ENCODE measurements around the gene APBA3.

The APBA3 gene

DNA sequence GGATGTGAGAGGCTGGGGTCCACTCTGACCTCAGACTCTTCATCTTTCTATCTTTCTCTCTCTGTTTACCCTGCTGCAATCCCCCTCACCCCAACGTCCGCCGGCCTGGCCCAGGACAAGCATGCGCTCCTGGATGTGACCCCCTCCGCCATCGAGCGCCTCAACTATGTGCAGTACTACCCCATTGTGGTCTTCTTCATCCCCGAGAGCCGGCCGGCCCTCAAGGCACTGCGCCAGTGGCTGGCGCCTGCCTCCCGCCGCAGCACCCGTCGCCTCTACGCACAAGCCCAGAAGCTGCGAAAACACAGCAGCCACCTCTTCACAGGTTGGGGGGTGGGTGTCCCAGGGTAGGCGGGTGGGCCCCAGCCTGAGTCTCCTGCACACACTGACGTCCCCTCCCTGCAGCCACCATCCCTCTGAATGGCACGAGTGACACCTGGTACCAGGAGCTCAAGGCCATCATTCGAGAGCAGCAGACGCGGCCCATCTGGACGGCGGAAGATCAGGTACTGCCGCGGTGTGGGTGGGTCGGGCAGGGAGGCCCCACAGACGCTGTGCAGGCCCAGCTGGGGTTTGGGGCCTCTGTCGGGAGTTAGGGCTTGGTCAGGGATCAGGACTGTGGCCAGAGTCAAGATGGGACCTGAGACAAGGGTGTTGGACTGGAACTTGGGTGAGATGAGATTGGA is 15.0 kb downstream of the APBA3 start:
- no peak for DNase-seq (ENCODE audit: low read depth)

DNA sequence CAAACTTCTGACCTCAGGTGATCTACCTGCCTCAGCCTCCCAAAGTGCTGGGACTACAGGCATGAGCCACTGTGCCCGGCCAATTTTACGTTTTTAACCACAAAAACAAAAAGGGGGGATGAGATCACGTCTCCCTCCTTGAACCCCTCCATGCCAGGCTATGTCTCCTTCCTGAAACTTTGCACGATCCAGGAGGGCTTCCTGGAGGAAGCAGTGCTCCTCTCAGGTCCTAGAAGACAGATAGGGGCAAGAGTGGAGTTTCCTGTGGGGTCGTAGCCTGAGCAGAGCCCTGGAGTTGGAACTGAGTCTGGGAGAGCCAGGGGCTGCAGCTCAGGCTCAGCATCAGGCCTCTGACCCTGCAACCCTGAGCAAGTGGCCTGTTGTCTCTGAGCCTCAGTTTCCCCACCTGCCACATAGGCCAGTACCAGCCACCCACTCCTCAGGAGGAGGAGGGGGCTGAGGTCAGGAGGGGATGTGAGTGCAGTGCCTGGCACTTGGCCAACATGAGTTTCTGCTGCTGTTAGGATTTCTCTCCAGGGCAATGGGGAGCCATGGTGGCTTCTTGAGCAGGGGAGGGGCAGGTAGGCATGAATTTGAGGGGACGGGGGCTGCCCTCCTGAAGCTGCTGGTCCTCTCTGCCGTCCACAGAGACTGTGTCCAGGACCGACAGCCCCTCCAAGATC is 16.0 kb downstream of the APBA3 start:
- DNase-seq (ENCODE audit: low read depth): no peak

DNA sequence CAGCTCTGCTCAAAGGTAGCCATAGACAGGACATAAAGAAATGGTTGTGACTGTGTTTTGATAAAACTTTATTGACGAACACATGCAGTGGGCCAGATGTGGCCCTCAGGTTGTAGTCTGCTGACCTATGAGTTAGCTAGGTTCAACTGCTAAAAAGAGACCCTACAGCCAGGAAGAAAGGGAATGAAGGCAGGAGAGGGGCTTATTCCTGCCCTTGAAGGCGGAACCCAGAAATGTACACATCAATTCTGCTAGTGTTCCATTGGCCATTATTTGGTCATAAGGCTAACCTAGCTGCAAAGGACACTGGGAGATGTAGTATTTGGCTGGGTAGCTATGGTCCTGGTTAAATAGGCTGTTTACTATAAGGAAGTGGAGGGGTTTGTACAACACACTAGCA is 18.0 kb downstream of the APBA3 start:
- DNase-seq (ENCODE audit: low read depth): no peak

DNA sequence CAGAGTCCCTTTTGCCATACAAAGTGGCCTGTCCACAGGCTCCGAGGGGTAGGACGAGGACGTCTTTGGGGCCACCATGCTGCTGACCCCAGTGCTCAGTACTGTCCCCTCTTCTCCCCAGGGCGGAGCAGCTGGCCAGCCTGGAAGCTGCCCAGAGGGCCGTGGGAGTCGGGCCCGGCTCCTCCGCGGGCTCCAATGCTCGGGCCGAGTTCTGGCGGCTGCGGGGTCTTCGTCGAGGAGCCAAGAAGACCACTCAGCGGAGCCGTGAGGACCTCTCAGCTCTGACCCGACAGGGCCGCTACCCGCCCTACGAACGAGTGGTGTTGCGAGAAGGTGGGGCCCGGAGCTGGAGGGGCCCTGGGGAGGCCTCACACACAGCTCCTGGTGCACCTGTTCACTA is 21.1 kb downstream of the APBA3 start:
- DNase-seq (ENCODE audit: low read depth): no peak

DNA sequence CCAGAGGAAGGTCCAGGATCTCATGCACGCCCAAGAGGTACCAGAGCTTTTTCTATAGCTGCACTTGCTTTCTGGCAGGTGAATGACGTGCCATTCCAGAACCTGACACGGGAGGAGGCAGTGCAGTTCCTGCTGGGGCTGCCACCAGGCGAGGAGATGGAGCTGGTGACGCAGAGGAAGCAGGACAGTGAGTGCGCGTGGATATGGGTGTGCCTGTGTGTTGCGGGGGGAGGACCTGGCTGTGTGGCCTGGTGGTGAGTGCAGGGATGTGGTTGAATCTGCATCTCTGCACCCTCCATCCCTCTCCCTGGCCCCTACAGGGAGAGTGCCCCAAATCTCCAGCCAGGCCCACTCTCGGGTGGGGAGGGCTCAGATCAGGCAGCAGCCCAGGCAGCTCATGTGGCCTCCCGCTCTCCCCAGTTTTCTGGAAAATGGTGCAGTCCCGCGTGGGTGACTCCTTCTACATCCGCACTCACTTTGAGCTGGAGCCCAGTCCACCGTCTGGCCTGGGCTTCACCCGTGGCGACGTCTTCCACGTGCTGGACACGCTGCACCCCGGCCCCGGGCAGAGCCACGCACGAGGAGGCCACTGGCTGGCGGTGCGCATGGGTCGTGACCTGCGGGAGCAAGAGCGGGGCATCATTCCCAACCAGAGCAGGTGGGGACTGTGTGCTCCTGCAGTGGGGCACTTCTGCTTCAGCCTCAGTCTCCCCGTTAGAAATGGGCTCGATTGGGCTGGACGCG is 22.8 kb downstream of the APBA3 start:
- DNase-seq (ENCODE audit: low read depth): no peak

DNA sequence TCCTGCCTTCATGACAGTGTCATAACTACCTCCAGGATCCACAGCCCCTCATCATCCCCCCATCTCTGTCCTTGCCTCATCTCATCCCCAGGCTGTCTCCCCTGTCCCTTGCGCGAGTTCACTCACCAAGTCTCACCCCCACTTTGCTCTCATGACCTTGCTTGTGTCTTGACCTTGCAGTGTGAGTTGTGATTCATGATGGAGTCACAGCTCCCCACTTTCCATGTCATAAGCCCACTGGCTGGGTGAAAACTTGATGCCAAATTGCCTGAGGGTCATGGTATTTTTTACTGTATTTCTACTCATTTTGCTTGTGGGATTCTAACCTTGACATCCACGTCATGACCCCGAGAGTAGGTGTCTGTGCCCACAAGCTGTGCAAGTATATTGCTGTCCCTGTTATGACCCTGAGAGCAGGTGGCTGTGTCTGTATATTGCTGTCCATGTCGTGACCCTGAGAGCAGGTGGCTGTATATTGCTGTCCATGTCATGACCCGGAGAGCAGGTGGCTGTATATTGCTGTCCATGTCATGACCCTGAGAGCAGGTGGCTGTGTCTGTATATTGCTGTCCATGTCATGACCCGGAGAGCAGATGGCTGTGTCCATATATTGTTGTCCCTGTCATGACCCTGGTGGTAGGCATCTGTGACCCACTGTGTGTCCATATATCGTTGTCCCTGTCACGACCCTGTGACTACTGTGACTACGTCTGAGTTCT is 23.8 kb downstream of the APBA3 start:
- no peak for DNase-seq (ENCODE audit: low read depth)

DNA sequence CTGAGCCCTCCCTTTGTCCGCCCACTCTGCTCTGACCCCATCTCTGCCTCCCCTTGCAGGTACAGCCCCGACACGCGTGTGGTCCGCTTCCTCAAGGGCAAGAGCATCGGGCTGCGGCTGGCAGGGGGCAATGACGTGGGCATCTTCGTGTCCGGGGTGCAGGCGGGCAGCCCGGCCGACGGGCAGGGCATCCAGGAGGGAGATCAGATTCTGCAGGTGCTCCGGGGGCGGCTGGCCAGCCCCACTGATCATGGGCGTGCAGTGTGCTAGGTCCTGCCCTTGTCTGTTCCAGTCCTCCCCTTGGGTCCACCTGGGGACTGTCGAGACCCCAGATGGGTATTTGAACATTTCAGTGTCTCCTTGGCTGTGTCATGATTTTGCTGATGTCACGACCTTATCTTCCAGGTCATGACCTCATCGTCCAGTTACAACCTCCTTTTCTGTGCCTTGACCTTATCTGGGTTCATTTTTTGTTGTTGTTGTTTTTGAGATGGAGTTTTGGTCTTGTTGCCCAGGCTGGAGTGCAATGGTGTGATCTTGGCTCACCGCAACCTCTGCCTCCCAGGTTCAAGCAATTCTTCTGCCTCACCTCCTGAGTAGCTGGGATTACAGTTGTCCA is 25.3 kb downstream of the APBA3 start:
- DNase-seq (ENCODE audit: low read depth): no peak

DNA sequence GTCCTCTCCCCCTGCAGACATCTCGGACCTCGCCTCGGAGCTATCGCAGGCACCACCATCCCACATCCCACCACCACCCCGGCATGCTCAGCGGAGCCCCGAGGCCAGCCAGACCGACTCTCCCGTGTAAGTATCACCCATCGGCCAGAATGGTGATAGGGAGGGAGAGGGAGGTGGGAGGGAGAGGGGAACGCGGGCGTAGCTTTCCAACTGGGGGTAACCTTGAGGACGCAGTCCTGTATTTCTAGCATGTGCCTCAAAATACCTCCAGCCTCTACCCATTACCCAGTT is 27.2 kb downstream of the APBA3 start:
- no peak for DNase-seq (ENCODE audit: low read depth)

DNA sequence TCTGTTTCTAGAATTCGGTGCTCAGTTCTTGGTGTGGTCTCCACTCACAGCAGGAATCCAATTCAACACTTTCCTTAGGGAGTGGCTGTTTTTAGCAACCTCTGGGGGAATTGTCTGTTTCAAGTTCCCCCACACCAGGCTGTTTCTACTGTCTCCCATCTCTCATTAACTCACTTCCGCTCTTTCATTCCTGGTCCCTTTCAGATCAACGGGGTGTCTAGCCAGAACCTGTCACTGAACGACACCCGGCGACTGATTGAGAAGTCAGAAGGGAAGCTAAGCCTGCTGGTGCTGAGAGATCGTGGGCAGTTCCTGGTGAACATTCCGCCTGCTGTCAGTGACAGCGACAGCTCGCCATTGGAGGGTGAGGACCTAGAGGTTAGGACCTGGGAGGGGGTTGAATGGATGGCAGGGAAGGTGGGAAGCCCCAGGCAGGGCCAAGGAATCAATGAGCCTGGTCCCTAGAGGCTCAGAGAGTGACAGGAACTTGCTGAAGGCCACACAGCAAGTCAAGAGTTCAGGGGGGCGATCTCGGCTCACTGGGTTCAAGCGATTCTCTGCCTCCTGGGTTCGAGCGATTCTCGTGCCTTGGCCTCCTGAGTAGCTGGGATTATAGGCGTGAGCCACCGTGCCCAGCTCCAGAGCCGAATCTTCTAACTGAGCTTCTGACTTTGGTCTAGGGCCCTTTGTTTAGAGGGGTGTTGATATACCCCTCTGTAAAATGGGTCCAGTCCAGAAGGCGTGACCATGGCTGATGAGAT is 27.8 kb downstream of the APBA3 start:
- no peak for DNase-seq (ENCODE audit: low read depth)

DNA sequence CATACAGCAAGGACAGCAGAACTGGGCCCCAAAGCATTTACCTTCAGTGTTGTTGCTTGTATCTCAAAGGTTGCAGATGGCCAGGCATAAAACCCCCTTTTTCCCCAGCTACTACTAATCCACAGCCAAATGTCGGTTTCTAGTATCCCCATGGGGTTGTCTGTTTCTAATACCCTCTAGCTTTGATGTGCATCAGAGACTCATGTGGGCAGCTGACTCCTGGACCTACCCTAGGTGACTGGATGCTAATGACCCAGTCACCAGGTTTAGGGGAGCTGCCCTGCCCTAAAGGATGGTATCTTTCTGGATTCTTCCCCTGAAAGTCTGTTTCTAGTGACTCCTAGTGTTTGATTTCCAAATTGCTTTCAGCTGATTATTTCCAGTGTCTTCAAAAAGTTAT is 29.4 kb downstream of the APBA3 start:
- no peak for DNase-seq (ENCODE audit: low read depth)

DNA sequence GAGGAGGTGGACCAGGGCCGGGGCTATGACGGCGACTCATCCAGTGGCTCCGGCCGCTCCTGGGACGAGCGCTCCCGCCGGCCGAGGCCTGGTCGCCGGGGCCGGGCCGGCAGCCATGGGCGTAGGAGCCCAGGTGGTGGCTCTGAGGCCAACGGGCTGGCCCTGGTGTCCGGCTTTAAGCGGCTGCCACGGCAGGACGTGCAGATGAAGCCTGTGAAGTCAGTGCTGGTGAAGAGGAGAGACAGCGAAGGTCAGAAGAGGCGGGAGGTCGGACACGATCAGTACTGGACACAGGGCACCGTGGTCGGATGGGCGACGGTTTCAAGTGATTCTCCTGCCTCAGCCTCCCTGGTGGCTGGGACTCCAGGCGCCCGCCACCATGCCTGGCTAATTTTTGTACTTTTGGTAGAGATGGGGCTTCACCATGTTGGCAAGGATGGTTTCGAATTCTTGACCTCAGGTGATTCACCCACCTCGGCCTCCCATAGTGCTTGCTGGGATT is 31.0 kb downstream of the APBA3 start:
- DNase-seq (ENCODE audit: low read depth): no peak

DNA sequence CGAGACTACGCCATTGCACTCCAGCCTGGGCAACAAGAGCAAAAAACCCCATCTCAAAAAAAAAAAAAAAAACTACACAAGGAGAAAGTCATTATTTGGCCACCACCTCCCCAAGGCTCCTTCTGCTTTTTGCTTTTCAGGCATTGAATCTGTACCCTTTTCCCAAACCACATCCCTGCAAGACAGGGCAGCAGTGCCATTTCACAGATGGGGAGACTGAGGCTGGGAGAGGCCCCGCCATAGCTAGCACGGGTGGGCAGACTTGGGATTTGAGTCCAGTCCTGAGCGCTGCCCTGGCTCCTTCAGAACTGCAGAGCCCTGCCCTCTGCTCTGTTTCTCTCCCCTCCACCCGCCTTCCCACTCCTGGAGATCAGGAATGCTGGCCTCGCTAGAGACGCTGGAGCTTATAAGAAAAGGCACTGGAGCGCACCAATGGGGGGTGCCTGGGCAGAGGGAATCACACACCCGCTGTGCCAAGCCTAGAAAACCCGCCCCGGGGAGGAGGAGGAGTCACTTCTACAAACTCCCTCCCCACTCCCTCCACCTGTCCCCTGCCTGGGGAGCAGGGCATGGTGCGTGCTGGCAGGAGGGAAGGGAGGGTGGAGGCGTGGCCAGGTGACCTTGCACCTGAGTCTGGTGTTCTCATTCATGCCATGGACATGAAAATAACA is 35.7 kb downstream of the APBA3 start:
- no peak for DNase-seq (ENCODE audit: low read depth)

DNA sequence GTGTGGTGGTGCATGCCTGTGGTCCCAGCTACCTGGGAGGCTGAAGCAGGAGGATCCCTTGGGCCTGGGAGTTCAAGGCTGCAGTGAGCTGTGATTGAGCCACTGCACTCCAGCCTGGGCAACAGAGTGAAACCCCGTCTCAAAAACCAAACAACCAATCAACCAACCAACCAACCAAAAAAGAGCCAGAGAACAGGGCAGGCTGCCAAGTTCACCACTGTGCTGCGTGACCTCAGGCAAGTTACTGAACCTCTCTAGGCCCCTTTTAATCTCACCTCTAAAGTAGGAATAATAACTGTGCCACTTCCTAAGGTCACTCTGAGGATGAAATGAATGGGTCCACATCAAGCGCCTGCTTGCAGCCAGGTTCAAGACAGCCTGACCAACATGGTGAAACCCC is 36.4 kb downstream of the APBA3 start:
- DNase-seq (ENCODE audit: low read depth): no peak

DNA sequence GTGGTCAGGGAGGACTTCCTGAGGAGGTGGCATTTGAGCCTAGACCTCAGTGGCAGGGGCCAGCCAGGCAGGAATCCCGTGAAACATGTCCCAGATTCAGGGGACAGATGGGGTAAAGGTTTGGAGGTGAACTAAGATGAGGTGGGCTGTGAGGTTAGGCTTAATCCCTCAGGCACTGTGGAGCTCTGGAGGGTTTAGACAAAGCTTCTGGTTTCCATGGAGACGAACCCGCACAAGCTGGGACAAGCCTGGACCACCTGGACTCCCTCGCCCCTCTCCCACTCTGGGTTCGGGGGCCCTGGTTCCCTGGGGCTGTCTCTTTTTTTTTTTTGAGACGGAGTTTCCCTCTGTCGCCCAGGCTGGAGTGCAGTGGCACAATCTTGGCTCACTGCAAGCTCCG is 37.6 kb downstream of the APBA3 start:
- DNase-seq (ENCODE audit: low read depth): no peak

DNA sequence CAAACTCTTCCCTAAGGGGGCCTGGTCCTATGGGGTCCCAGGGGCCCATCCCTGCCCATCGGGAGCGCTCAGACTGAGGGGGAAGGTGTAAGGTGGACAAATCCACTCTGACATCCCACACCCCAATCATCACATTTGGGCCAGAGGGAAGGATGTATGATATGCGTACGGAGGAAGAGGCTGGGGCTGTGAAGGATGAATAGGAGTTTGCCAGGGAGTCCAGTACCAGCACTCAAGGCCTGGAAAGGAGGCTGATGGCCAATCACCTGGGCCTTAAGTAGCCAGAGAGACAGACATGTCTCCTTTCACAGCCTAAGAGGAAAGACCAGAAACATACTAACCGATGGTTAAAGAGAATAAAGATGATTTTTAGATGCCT is 38.4 kb downstream of the APBA3 start:
- no peak for DNase-seq (ENCODE audit: low read depth)

DNA sequence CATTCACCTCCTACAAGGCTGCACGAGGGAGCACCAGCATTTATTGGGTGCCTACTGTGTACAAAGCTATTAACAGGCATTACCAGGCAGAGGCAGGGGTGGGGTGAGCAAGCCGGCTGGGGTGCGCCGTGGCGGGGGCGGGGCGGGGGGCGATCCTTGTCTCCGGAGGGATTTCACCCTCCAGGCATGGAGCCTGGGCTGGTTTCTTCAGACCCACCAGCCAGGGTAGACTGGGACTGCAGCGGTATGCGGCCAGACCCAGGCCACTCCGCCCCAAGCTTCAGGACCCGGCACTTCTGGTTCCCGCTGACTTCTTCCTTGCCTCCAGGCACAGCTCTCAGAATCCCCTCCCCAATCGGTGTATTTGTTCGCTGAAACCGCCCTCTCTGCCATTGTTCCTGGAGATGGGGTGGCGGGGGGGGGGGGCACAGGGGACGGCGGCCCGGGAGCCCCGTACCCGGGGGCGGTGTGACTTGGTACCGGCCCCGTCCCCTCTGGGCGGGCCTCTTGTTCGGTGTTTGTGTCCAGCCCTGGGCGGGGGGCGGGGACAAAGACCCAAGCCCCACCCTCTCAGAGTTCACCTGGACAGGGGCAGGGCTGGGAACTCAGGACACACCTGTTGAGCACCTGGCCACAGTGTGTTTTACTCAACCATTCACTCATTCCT is 38.9 kb downstream of the APBA3 start:
- DNase-seq (ENCODE audit: low read depth): no peak

DNA sequence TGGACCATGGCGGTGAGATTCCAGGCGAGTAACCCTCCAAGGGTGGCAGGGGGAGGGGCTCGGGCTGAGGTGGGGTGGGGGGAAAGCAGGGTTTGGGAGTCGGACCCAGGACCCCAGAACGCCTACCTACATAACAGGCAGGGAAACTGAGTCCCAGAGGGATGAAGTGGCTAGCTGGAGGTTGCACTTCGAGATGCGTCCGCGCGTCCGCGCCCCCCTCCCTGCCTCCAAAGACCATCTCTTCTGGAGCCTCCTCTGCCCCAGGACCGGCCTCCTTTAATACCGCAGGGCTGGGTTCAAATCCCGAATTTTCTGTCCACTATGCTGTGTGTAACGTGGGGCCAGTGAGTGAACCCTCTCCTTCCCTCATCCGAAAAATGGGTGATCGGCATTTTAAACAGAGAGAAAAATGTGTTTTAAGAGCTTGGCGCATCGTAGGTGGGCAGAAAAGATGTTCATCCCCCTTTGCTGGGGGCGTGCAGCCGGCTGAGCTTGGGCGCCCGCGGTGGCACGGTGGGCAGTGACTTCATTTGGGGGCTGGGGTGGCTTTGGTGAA is 39.5 kb downstream of the APBA3 start:
- no peak for DNase-seq (ENCODE audit: low read depth)

DNA sequence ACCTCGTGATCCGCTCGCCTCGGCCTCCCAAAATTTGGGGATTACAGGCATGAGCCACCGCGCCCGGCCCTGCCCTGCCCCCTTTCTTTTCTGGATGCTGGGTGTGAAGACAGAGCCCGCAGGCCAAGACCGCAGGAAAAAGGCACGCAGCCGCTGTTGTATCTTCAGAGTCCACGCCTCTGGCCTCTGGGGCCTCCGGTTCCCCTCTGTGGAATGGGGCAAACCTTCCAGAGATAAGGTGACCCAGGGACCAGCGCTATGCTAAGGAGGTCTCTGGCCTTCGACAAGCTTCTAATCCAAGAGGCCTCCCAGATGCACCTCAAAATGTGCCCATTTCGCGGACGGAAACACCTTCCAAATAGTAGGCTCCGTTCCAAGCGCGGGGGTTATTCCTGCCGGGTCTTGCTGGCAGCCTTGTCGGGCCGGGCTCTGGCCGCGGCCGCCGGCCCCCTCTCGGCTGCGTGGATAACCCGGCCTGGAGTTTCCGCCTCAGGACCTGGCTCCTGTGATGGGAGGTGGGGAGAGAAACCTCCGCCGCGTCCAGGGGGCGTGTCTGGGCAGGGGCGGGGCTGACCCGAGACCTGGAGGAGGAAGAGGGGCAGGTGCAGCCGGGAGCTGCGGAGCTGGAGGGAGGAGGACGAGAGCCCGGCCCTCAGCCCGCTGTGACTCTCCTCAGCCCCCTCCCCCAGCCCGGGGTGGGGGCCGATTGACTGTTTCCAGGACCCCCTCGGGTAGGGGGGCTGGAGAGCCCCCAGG is 40.2 kb downstream of the APBA3 start:
- DNase-seq (ENCODE audit: low read depth): peak; percentile 76

DNA sequence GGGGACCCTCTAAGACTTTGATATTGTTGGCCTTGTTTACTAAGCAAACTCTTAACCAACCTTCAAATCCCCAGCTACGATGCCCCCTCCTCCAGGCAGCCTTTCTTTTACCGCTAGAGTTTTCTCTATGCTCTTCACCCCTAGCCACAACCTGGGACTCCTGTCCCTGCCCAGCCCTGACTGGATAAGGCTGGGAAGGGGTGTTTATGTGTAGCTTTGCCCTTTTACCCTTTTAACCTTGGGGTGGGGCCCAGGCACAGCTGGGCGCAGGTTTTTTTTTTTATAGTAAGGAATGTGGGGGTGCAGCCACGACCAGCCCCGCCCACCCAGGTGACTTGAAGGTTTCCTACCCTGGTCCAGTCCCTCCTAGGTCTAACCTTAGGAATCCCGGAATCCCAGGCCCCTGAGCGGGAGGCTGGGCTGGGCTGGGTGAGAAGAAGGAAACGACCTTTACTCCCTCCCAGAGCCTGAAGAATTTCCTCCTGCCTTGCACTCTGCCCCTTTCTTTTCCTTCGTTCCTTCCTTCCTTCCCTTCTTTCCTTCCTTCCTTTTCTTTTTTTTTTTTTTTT is 41.1 kb downstream of the APBA3 start:
- DNase-seq (ENCODE audit: low read depth): no peak
